Body of pancreas (tissue), 4 donors: ENCODE measurements around the gene SFXN3. TPM values are rescaled to one million over a fixed set of nuclear protein-coding genes. Genes with fewer than 3 reads are reported as not detected.

Experiments
- ATAC-seq: fragments of 150-250 bp; one replicate; pipeline ENCODE4 v1.9.1; 2016
- DNase-seq, 4 donors: peaks; one replicate each; pipeline ENCODE4 v3.0.0-alpha.2; 2019
- H3K27ac ChIP-seq, 4 donors: fragments of 200-600 bp; sonication (generic); 1 replicate in 3 of 4; 2 replicates in 1 of 4; pipeline versions ENCODE4 v1.5.1 to v1.6.1; 2016 to 2019; ENCODE audit warnings: mild to moderate bottlenecking in 1 of 4, mixed read lengths in 1 of 4, moderate library complexity in 1 of 4
- H3K27me3 ChIP-seq, 2 donors: fragments of 200-600 bp; sonication (generic); one replicate each; pipeline ENCODE4 v1.6.0; 2016; ENCODE audit warnings: mild to moderate bottlenecking in 1 of 2
- H3K36me3 ChIP-seq, 2 donors: fragments of 200-600 bp; sonication (generic); replicated peaks in 1 of 2; 2 replicates each; pipeline ENCODE4 v1.5.1; 2016; ENCODE audit warnings: low read depth in 2 of 2; ENCODE audit not compliant: insufficient read depth in 1 of 2
- H3K4me1 ChIP-seq: fragments of 200-600 bp; sonication (generic); one replicate; pipeline ENCODE4 v1.6.0; 2016
- H3K4me3 ChIP-seq, 2 donors: fragments of 200-600 bp; sonication (generic); 1 replicate in 1 of 2; 2 replicates in 1 of 2; pipeline ENCODE4 v1.5.1; 2016 to 2019
- H3K9me3 ChIP-seq, 3 donors: fragments of 200-600 bp; sonication (generic); 1 replicate in 2 of 3; 2 replicates in 1 of 3; pipeline ENCODE4 v1.5.1; 2016
- CTCF ChIP-seq, 7 experiments: fragments of 450-650 bp in 4 of 7; fragments of 200-600 bp in 3 of 7; sonication (generic) in 3 of 7; IDR thresholded peaks; one replicate each; pipeline ENCODE4 v1.5.1; 2016 to 2019; ENCODE audit warnings: antibody characterized with exemption in 7 of 7
- POLR2A ChIP-seq, 3 donors: fragments of 450-650 bp; IDR thresholded peaks; one replicate each; pipeline ENCODE4 v1.6.1; 2016; ENCODE audit warnings: antibody characterized with exemption in 3 of 3, mild to moderate bottlenecking in 2 of 3
- WGBS, 2 donors: methylation state at CpG; one replicate each; pipeline ENCODE4 v1.1.5; 2017; 5-methylcytosine and 5-hydroxymethylcytosine counted together
- intact Hi-C: fragments of 100-400 bp; cut with DNase I; formaldehyde crosslinking; loops from one replicate; pipeline ENCODE4 v1.15.1; 2023
- total RNA-seq, 2 donors: library from RNA; depleted of rRNA; stranded (reverse); fragments of >200 nt; gene quantifications; one replicate each; pipeline ENCODE4 v1.1.0, GENCODE V29; 2016

Gene SFXN3
- total RNA-seq, 2 donors from 2014 or later, result 23.4 to 61.7 TPM

GRCh38 chr10:101056365-101057151 is 25.5 kb downstream of the SFXN3 start:
- Histone ChIP-seq H3K4me3 (no peak overlapping the region), H3K36me3 (no peaks in the 10 kb centered on the region), H3K27ac (no peak overlapping the region), H3K4me1 (peaks cover 19% of the 10 kb centered on the region), H3K9me3 (no peaks in the 10 kb centered on the region), H3K27me3 (no peaks in the 10 kb centered on the region)
- intact Hi-C loops, result no loop called here
- DNase-seq (no peak), ATAC-seq (no peak)
- no peak for TF ChIP-seq CTCF (IDR thresholded peaks at IDR 0.05)
- no peak for TF ChIP-seq POLR2A (IDR thresholded peaks at IDR 0.05)
- WGBS, 2 donors, result 90 to 94% methylated on average over 4 of the region's 4 CpGs

- peak; percentile 84 for ATAC-seq
- peak overlapping the region; percentile 70 to 90 for H3K4me3 ChIP-seq
Measured at GRCh38 chr10:101060036-101060950, 29.3 kb downstream of the SFXN3 start.

GRCh38 chr10:101060951-101061623 is 30.1 kb downstream of the SFXN3 start:
- intact Hi-C loops, result no loop called here
- 6 to 60% methylated on average over 2 to 58 of the region's 67 CpGs for WGBS, 2 donors
- TF ChIP-seq POLR2A (IDR thresholded peaks at IDR 0.05) (peak; percentile 7 to 69 (median 64)), CTCF (IDR thresholded peaks at IDR 0.05) (peak in 2 of 7 experiments; percentile 1 to 3)
- H3K4me3 ChIP-seq, result peak overlapping the region; percentile 70 to 90
- peaks cover 45% of the 10 kb centered on the region for H3K4me1 ChIP-seq
- no peaks in the 10 kb centered on the region for H3K9me3 ChIP-seq
- H3K27me3 ChIP-seq, result no peaks in the 10 kb centered on the region
- peak; percentile 91 to 96 (median 93) for DNase-seq
- H3K27ac ChIP-seq, result peak overlapping the region; percentile 78 to 97 (median 96)
- no peaks in the 10 kb centered on the region for H3K36me3 ChIP-seq
- peak; percentile 87 for ATAC-seq

More at GRCh38 chr10:101060036-101060950, 29.3 kb downstream of the SFXN3 start:
- Histone ChIP-seq H3K27me3 (no peaks in the 10 kb centered on the region), H3K36me3 (no peaks in the 10 kb centered on the region), H3K27ac (peak overlapping the region; percentile 78 to 97 (median 96)), H3K4me1 (peaks cover 37% of the 10 kb centered on the region), H3K9me3 (no peaks in the 10 kb centered on the region)
- 0 to 1% methylated on average over 36 to 37 of the region's 37 CpGs for WGBS, 2 donors
- intact Hi-C loops, result no loop called here
- DNase-seq, result peak; percentile 93 to 97 (median 96)
- TF ChIP-seq POLR2A (IDR thresholded peaks at IDR 0.05), result no peak
- TF ChIP-seq CTCF (IDR thresholded peaks at IDR 0.05), result peak; percentile 74 to 86 (median 83)

- Histone ChIP-seq H3K4me3 (peak within 1 kb of the TSS; percentile 70 to 90), H3K27me3 (no peaks in the 10 kb centered on the region), H3K9me3 (no peaks in the 10 kb centered on the region), H3K27ac (peak within 1 kb of the TSS; percentile 78 to 97 (median 96)), H3K4me1 (peaks cover 51% of the 10 kb centered on the region), H3K36me3 (no peaks in the 10 kb centered on the region)
- WGBS, 2 donors, result 60 to 79% methylated on average over 31 of the region's 31 CpGs
- intact Hi-C loops, result no loop called here
- DNase-seq (peak in 3 of 4 donors; percentile 18 to 33 (median 26)), ATAC-seq (no peak)
- TF ChIP-seq POLR2A (IDR thresholded peaks at IDR 0.05) (no peak), CTCF (IDR thresholded peaks at IDR 0.05) (no peak)
Measured at GRCh38 chr10:101061624-101062231, 30.7 kb downstream of the SFXN3 start, which contains the start of gene KAZALD1. TSS of gene KAZALD1 (plus strand) at chr10:101061989. CDS start at chr10:101062593, 604 bp downstream.
